Gastrocnemius medialis (tissue), 4 donors: ENCODE data around the gene KCNQ5.

Experiments used
- POLR2A ChIP-seq, 2 donors: fragments of 450-650 bp; IDR thresholded peaks; one replicate each; pipeline ENCODE4 v1.6.1; 2017; ENCODE audit warnings: antibody characterized with exemption in 2 of 2, mild to moderate bottlenecking in 2 of 2, moderate library complexity in 2 of 2
- TF ChIP-seq, protein P1 (sequence below), 5 experiments: fragments of 450-650 bp in 3 of 5; fragments of 200-600 bp in 2 of 5; sonication (generic) in 2 of 5; IDR thresholded peaks in 4 of 5; conservative IDR thresholded peaks in 1 of 5; 1 replicate in 4 of 5; 2 replicates in 1 of 5; pipeline ENCODE4 v1.5.1; 2016 to 2019; ENCODE audit warnings: antibody characterized with exemption in 5 of 5, mild to moderate bottlenecking in 3 of 5, moderate library complexity in 3 of 5

DNA sequence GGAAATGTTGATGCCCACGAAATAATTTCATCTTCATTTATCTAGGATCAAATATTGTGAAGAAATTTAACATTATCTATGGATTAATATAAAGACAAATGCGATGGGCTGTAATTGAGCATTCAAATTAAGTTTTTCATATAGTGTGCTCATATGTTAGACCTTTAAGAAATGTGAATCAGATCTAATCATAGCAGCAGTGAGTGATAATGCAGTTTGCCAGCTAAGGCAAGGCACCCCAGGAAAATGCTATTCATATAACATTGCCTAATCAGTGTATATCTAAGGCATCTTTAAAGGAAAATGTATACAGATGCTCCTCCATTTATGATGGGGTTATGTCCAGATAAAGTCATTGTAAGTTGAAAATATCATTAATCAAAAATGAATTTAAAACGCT lies 135.2 kb downstream of the KCNQ5 start:
- TF ChIP-seq, protein P1, sequence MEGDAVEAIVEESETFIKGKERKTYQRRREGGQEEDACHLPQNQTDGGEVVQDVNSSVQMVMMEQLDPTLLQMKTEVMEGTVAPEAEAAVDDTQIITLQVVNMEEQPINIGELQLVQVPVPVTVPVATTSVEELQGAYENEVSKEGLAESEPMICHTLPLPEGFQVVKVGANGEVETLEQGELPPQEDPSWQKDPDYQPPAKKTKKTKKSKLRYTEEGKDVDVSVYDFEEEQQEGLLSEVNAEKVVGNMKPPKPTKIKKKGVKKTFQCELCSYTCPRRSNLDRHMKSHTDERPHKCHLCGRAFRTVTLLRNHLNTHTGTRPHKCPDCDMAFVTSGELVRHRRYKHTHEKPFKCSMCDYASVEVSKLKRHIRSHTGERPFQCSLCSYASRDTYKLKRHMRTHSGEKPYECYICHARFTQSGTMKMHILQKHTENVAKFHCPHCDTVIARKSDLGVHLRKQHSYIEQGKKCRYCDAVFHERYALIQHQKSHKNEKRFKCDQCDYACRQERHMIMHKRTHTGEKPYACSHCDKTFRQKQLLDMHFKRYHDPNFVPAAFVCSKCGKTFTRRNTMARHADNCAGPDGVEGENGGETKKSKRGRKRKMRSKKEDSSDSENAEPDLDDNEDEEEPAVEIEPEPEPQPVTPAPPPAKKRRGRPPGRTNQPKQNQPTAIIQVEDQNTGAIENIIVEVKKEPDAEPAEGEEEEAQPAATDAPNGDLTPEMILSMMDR (IDR thresholded peaks at IDR 0.05 in 4 of 5, conservative IDR thresholded peaks at IDR 0.05 in 1 of 5), result no peak
- no peak for TF ChIP-seq POLR2A (IDR thresholded peaks at IDR 0.05)
